ENCODE data around the gene EMC6.
A peak's percentile ranks its signal among the peaks of the same experiment; 100 is the strongest.

GRCh38 chr17:3647769-3648555, 20.6 kb upstream of the EMC6 start:
- TF ChIP-seq CTCF (conservative IDR thresholded peaks at IDR 0.05 in 1 of 2, IDR thresholded peaks at IDR 0.05 in 1 of 2; ENCODE audit: extremely low read depth in 1 of 2, insufficient read depth in 1 of 2, low read depth in 1 of 2, low read length in 2 of 2): peak; percentile 31 to 62
- TF ChIP-seq EZH2 (IDR thresholded peaks at IDR 0.05; ENCODE audit: borderline replicate concordance, low read length): no peak

Data from mammary epithelial cell (primary cell).